Mesothelial cell of epicardium (in vitro differentiated cells): ENCODE data around the gene GRM8. TPM values are rescaled to one million over a fixed set of nuclear protein-coding genes. Genes with fewer than 3 reads are reported as not detected.

Source experiments
- DNase-seq, 2 experiments: peaks; one replicate each; pipeline ENCODE4 v3.0.0; 2021; ENCODE audit warnings: low spot score in 2 of 2; ENCODE audit not compliant: unreplicated experiment in 2 of 2
- H3K27ac Mint-ChIP-seq: 2 replicates; pipeline ENCODE4 v1.8.0; 2021; ENCODE audit warnings: mixed read lengths
- H3K27me3 Mint-ChIP-seq: 2 replicates; pipeline ENCODE4 v1.8.0; 2021; ENCODE audit warnings: low read depth, mixed read lengths
- H3K36me3 Mint-ChIP-seq: 2 replicates; pipeline ENCODE4 v1.8.0; 2021; ENCODE audit warnings: mixed read lengths
- H3K4me1 Mint-ChIP-seq: 2 replicates; pipeline ENCODE4 v1.8.0; 2021; ENCODE audit warnings: mixed read lengths
- H3K4me3 Mint-ChIP-seq: 2 replicates; pipeline ENCODE4 v1.8.0; 2021; ENCODE audit warnings: mild to moderate bottlenecking, moderate library complexity, mixed read lengths
- H3K9me3 Mint-ChIP-seq: 2 replicates; pipeline ENCODE4 v1.8.0; 2021; ENCODE audit warnings: mixed read lengths
- CTCF ChIP-seq: fragments of 200-600 bp; sonication (generic); IDR thresholded peaks from one replicate; pipeline ENCODE4 v1.5.0; 2021; ENCODE audit warnings: antibody characterized with exemption; ENCODE audit not compliant: unreplicated experiment
- total RNA-seq: library from RNA; stranded (reverse); gene quantifications from 3 replicates; pipeline ENCODE4 v1.2.1, GENCODE V29; 2021

Gene GRM8
- total RNA-seq, 1 donor from 2014 or later = 1.0 TPM

- H3K9me3 Mint-ChIP-seq = no peaks in the 10 kb centered on the region
- no peaks in the 10 kb centered on the region for H3K27me3 Mint-ChIP-seq
- no peak for DNase-seq
- peaks cover 8% of the 10 kb centered on the region for H3K4me1 Mint-ChIP-seq
- no peak overlapping the region for H3K27ac Mint-ChIP-seq
- no peak overlapping the region for H3K4me3 Mint-ChIP-seq
- H3K36me3 Mint-ChIP-seq = no peaks in the 10 kb centered on the region
- TF ChIP-seq CTCF = no peak
Observed at GRCh38 chr7:126570845-126571244, 681.9 kb downstream of the GRM8 start.

- H3K27me3 Mint-ChIP-seq = no peaks in the 10 kb centered on the region
- TF ChIP-seq CTCF = no peak
- H3K4me3 Mint-ChIP-seq = no peak overlapping the region
- no peaks in the 10 kb centered on the region for H3K36me3 Mint-ChIP-seq
- no peak for DNase-seq
- H3K27ac Mint-ChIP-seq = no peak overlapping the region
- H3K4me1 Mint-ChIP-seq = peaks cover under 1% of the 10 kb centered on the region
- peaks cover 7% of the 10 kb centered on the region for H3K9me3 Mint-ChIP-seq
Observed at GRCh38 chr7:126569402-126569801, 683.3 kb downstream of the GRM8 start.

- no peak overlapping the region for H3K27ac Mint-ChIP-seq
- peaks cover 8% of the 10 kb centered on the region for H3K4me1 Mint-ChIP-seq
- TF ChIP-seq CTCF = no peak
- no peak overlapping the region for H3K4me3 Mint-ChIP-seq
- DNase-seq = no peak
- no peaks in the 10 kb centered on the region for H3K9me3 Mint-ChIP-seq
- no peaks in the 10 kb centered on the region for H3K27me3 Mint-ChIP-seq
- no peaks in the 10 kb centered on the region for H3K36me3 Mint-ChIP-seq
Observed at GRCh38 chr7:126557271-126557670, 695.5 kb downstream of the GRM8 start.

GRCh38 chr7:126541406-126541805 lies 711.3 kb downstream of the GRM8 start:
- Mint-ChIP-seq H3K27ac (no peak overlapping the region), H3K27me3 (no peaks in the 10 kb centered on the region), H3K9me3 (no peaks in the 10 kb centered on the region), H3K4me3 (no peak overlapping the region), H3K4me1 (no peaks in the 10 kb centered on the region), H3K36me3 (no peaks in the 10 kb centered on the region)
- no peak for TF ChIP-seq CTCF
- DNase-seq = no peak

- Mint-ChIP-seq H3K27me3 (no peaks in the 10 kb centered on the region), H3K27ac (no peak overlapping the region), H3K9me3 (no peaks in the 10 kb centered on the region), H3K4me1 (no peaks in the 10 kb centered on the region), H3K36me3 (no peaks in the 10 kb centered on the region), H3K4me3 (no peak overlapping the region)
- no peak for DNase-seq
- TF ChIP-seq CTCF = no peak
Observed at GRCh38 chr7:126535176-126535575, 717.6 kb downstream of the GRM8 start.

- Mint-ChIP-seq H3K4me3 (no peak overlapping the region), H3K27ac (no peak overlapping the region)
Observed at GRCh38 chr7:126533715-126534114, 719.0 kb downstream of the GRM8 start.

More at GRCh38 chr7:126533715-126534114, 719.0 kb downstream of the GRM8 start:
- no peaks in the 10 kb centered on the region for H3K36me3 Mint-ChIP-seq
- H3K9me3 Mint-ChIP-seq = no peaks in the 10 kb centered on the region
- H3K4me1 Mint-ChIP-seq = no peaks in the 10 kb centered on the region
- DNase-seq = no peak
- TF ChIP-seq CTCF = no peak
- H3K27me3 Mint-ChIP-seq = no peaks in the 10 kb centered on the region
